Endodermal cell (in vitro differentiated cells): ENCODE data around the gene VPS39. TPM values are rescaled to one million over a fixed set of nuclear protein-coding genes. Genes with fewer than 3 reads are reported as not detected.

ENCODE experiments used
- DNase-seq: peaks from one replicate; pipeline ENCODE4 v3.0.0-alpha.2; 2017
- H3K27ac ChIP-seq: 2 replicates; pipeline ENCODE4 v1.5.1; 2013; ENCODE audit warnings: mild to moderate bottlenecking, low read depth, low read length, moderate library complexity
- H3K27me3 ChIP-seq: 2 replicates; pipeline ENCODE4 v1.6.1; 2013; ENCODE audit warnings: mild to moderate bottlenecking, low read length, moderate library complexity; ENCODE audit not compliant: insufficient read depth, control insufficient read depth, poor library complexity, severe bottlenecking
- H3K36me3 ChIP-seq: 2 replicates; pipeline ENCODE4 v1.7.0; 2013; ENCODE audit warnings: mild to moderate bottlenecking, low read length, moderate library complexity; ENCODE audit not compliant: control insufficient read depth, insufficient read depth
- H3K4me1 ChIP-seq: one replicate; pipeline ENCODE4 v1.7.0; 2013; ENCODE audit warnings: low read length; ENCODE audit not compliant: control insufficient read depth, insufficient read depth
- H3K4me3 ChIP-seq: 2 replicates; pipeline ENCODE4 v1.5.1; 2013; ENCODE audit warnings: mild to moderate bottlenecking, low read length, moderate library complexity
- H3K9ac ChIP-seq: 2 replicates; pipeline ENCODE4 v1.6.1; 2013; ENCODE audit warnings: mild to moderate bottlenecking, low read length, moderate library complexity; ENCODE audit not compliant: poor library complexity, severe bottlenecking; ENCODE audit errors: extremely low read depth
- H3K9me3 ChIP-seq: 2 replicates; pipeline ENCODE4 v1.6.1; 2013; ENCODE audit warnings: mild to moderate bottlenecking, low read length, moderate library complexity; ENCODE audit not compliant: control insufficient read depth
- H3K27ac Mint-ChIP-seq: 2 replicates; pipeline ENCODE4 v1.8.0; 2020; ENCODE audit warnings: mixed read lengths
- H3K27me3 Mint-ChIP-seq: 2 replicates; pipeline ENCODE4 v1.8.0; 2021; ENCODE audit warnings: mild to moderate bottlenecking, mixed read lengths; ENCODE audit not compliant: insufficient read depth
- H3K36me3 Mint-ChIP-seq: 2 replicates; pipeline ENCODE4 v1.8.0; 2020; ENCODE audit warnings: low read depth, mixed read lengths
- H3K4me1 Mint-ChIP-seq: 2 replicates; pipeline ENCODE4 v1.8.0; 2020; ENCODE audit warnings: mixed read lengths
- H3K4me3 Mint-ChIP-seq: 2 replicates; pipeline ENCODE4 v1.8.0; 2020; ENCODE audit warnings: mild to moderate bottlenecking, moderate library complexity, mixed read lengths
- H3K9me3 Mint-ChIP-seq: 2 replicates; pipeline ENCODE4 v1.8.0; 2020; ENCODE audit warnings: mild to moderate bottlenecking, mixed read lengths
- WGBS, 2 experiments: methylation state at CpG; one replicate each; pipeline versions ENCODE4 v1.1.5 to v1.1.7; 2013; ENCODE audit warnings: missing lambda C conversion rate in 2 of 2, mixed read lengths in 1 of 2; ENCODE audit not compliant: insufficient coverage in 1 of 2, insufficient read length in 1 of 2; 5-methylcytosine and 5-hydroxymethylcytosine counted together
- total RNA-seq, 2 donors: library from RNA; stranded (reverse); fragmentation: NEBNext Ultra II Directional in 1 of 2; extraction: Animal tissue kit (Norgen Biotek cat#: 25700) in 1 of 2; gene quantifications; 2 replicates in 1 of 2; 3 replicates in 1 of 2; pipeline ENCODE4 v1.2.1, GENCODE V29; 2021
- TF ChIP-seq, protein P1 (sequence below): fragments of 200-600 bp; sonication (generic); conservative IDR thresholded peaks from 2 replicates; pipeline ENCODE4 v1.5.0; 2021; ENCODE audit warnings: antibody characterized with exemption, mild to moderate bottlenecking

The VPS39 gene
- total RNA-seq, 2 donors from 2014 or later, result 60.4 to 69.8 TPM

DNA sequence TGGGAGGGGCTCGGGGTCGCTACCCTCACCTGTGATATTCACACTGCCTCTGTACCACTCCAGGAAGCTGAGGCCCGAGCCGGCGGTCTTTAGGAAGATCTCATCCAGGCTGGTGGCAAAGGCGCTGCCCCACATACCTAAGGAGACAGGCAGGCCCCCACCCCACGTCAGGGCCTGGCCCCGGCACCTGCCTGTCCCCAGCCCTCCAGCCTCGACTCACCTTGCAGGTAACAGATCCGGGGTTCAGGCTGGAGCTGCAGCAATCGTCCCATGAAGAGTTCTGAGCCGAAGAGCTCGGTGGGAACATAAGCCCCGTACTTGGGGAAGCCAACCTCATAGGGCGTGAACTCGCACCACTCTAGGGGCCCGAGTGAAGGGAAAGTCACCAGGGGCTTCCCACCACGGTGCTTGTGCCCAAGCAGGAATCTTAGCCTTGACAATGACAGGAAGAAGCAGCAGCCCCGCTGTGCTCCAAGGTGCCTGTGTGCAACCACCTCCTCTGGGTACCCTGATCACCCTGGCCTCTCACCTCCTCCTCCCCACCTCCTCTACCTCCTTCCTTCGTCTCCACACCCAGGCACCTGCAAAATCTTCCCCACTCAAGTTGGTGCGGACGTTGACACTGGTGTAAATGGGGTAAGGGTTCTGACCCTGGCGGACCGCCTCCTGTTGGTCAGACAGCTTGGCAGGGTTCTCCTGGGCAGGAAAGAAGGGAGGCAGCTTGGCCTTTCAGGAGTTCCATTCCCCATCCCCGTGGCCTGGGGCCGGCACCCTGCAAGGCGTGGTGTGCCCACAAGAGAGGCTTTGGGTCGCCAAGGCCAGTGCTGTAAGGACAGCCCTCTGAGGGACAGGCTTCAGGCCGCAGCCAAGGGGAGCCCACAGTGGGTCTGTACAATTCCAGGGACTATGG is 62.3 kb downstream of the VPS39 start:
- H3K27me3 Mint-ChIP-seq, result peaks cover 9% of the 10 kb centered on the region
- Histone ChIP-seq H3K27me3 (no peaks in the 10 kb centered on the region), H3K4me3 (no peak overlapping the region), H3K4me1 (no peaks in the 10 kb centered on the region), H3K27ac (no peak overlapping the region), H3K9me3 (no peaks in the 10 kb centered on the region), H3K9ac (no peak overlapping the region), H3K36me3 (no peaks in the 10 kb centered on the region)
- TF ChIP-seq, protein P1, sequence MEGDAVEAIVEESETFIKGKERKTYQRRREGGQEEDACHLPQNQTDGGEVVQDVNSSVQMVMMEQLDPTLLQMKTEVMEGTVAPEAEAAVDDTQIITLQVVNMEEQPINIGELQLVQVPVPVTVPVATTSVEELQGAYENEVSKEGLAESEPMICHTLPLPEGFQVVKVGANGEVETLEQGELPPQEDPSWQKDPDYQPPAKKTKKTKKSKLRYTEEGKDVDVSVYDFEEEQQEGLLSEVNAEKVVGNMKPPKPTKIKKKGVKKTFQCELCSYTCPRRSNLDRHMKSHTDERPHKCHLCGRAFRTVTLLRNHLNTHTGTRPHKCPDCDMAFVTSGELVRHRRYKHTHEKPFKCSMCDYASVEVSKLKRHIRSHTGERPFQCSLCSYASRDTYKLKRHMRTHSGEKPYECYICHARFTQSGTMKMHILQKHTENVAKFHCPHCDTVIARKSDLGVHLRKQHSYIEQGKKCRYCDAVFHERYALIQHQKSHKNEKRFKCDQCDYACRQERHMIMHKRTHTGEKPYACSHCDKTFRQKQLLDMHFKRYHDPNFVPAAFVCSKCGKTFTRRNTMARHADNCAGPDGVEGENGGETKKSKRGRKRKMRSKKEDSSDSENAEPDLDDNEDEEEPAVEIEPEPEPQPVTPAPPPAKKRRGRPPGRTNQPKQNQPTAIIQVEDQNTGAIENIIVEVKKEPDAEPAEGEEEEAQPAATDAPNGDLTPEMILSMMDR, result no peak
- no peaks in the 10 kb centered on the region for H3K36me3 Mint-ChIP-seq
- no peak for DNase-seq
- H3K4me3 Mint-ChIP-seq, result no peak overlapping the region
- no peaks in the 10 kb centered on the region for H3K9me3 Mint-ChIP-seq
- no peak overlapping the region for H3K27ac Mint-ChIP-seq
- 91 to 97% methylated on average over 19 to 29 of the region's 29 CpGs for WGBS, 2 experiments
- peaks cover 6% of the 10 kb centered on the region for H3K4me1 Mint-ChIP-seq

DNA sequence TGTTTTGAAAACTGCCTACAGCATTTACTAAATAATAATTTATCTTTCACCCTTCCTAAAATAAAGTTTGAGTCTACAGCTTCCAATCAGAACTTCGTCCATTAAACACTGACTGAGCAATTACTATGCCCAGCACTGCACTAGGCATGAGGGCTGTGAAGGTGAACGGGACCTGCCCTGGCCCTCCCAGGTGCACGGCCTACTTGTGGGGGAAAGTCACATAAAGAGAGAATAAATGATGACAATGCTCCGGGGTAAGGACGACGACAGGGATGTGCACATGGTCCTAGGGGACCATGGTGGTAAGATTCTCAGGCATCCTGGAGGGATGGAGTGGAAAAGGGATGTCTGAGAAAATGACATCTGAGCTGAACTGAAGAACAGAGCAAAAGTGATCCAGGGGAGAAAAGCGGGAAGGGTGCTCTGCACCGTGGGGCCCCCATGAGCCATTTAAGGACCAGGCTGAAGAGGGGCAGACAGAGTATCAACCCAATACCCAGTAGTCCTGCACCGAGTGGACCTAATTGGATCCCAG is 63.2 kb downstream of the VPS39 start:
- 89 to 92% methylated on average over 8 to 9 of the region's 9 CpGs for WGBS, 2 experiments
- H3K27me3 ChIP-seq, result no peaks in the 10 kb centered on the region
- no peak overlapping the region for H3K27ac Mint-ChIP-seq

DNA sequence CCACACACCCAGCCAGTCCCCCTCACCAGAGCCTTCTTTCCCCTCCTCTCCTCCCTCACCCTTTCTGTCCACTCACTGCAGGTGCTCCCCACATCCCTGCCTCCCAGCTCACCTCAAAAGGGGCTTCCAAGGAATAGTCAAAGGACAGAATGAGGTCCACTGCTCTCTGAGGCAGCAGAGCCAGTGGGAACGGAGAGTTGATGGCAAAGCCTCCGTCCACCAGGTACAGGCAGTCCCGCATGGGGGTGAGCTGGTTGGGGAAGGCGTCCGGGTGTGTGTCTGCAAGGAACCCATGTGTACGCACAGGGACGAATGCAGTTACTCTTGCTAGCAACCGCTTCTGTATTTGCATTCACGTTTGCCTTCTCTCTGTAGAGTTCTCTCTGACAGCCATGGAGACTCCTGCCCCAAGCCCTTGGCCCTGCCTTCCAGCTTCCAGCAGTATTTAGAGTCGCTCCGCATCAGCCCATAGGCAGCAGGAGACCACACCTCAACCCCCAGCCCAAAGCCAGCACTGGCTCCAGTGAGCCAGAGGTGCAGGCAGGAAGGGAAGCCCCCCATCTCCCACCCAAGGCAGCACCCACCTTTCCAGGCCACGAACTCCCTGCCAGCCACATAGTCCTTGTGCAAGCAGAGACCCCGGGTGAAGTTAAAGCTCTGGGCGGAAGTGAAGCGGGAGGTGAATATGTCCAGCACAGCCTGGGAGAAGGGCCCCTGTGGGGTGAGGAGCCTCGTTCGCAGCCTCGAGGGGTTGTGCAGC is 64.1 kb downstream of the VPS39 start:
- Mint-ChIP-seq H3K4me1 (peaks cover 19% of the 10 kb centered on the region), H3K27me3 (peaks cover 13% of the 10 kb centered on the region), H3K9me3 (peaks cover 11% of the 10 kb centered on the region), H3K27ac (no peak overlapping the region), H3K36me3 (no peaks in the 10 kb centered on the region), H3K4me3 (no peak overlapping the region)
- Histone ChIP-seq H3K36me3 (no peaks in the 10 kb centered on the region), H3K9ac (no peak overlapping the region), H3K9me3 (peaks cover 11% of the 10 kb centered on the region), H3K4me3 (no peak overlapping the region), H3K4me1 (peaks cover 5% of the 10 kb centered on the region), H3K27me3 (no peaks in the 10 kb centered on the region), H3K27ac (no peak overlapping the region)
- TF ChIP-seq, protein P1, result no peak
- 83 to 91% methylated on average over 11 to 18 of the region's 18 CpGs for WGBS, 2 experiments
- DNase-seq, result no peak

More for the DNA sequence above, 63.2 kb downstream of the VPS39 start:
- H3K9ac ChIP-seq, result no peak overlapping the region
- Mint-ChIP-seq H3K4me3 (no peak overlapping the region), H3K9me3 (peaks cover 2% of the 10 kb centered on the region), H3K4me1 (peaks cover 14% of the 10 kb centered on the region), H3K36me3 (no peaks in the 10 kb centered on the region), H3K27me3 (peaks cover 13% of the 10 kb centered on the region)
- peaks cover 2% of the 10 kb centered on the region for H3K9me3 ChIP-seq
- H3K4me1 ChIP-seq, result peaks cover 5% of the 10 kb centered on the region
- DNase-seq, result no peak
- H3K4me3 ChIP-seq, result no peak overlapping the region
- H3K27ac ChIP-seq, result no peak overlapping the region
- TF ChIP-seq, protein P1, result no peak
- H3K36me3 ChIP-seq, result no peaks in the 10 kb centered on the region
